Right ventricle myocardium inferior (tissue), 1 donor: Measurements from ENCODE around the gene LAMTOR4. TPM values are rescaled to one million over a fixed set of nuclear protein-coding genes. Genes with fewer than 3 reads are reported as not detected.
"Not testable (repeated sequence)": the region's sequence is repeated elsewhere in the genome, so short reads cannot be mapped to it uniquely, and the experiment has no call there.

Experiments
- ATAC-seq: fragments of 200-7000 bp; cut with Tn5 transposase; one replicate; pipeline ENCODE4 v1.9.1; 2020; ENCODE audit warnings: mild to moderate bottlenecking, moderate library complexity
- DNase-seq: peaks from one replicate; pipeline ENCODE4 v3.0.0; 2021; ENCODE audit errors: missing footprints
- intact Hi-C: fragments of 100-400 bp; cut with DNase I; formaldehyde crosslinking; loops from one replicate; pipeline ENCODE4 v1.11.0; 2022
- microRNA-seq: library from miRNA; unstranded; fragments of <30 nt; microRNA quantifications from one replicate; pipeline ENCODE4 v1.2.0, GENCODE V29; 2020
- total RNA-seq: library from RNA; stranded (reverse); fragmentation: NEBNext Ultra II Directional; extraction: Animal tissue kit (Norgen Biotek cat#: 25700); gene quantifications from one replicate; pipeline ENCODE4 v1.2.1, GENCODE V29; 2021
- donor health status: DM: no; HTN: yes; CAD: no; lungs with severe emphysema.

LAMTOR4 gene
- total RNA-seq, 1 donor from 2014 or later, result 99.4 TPM

DNA sequence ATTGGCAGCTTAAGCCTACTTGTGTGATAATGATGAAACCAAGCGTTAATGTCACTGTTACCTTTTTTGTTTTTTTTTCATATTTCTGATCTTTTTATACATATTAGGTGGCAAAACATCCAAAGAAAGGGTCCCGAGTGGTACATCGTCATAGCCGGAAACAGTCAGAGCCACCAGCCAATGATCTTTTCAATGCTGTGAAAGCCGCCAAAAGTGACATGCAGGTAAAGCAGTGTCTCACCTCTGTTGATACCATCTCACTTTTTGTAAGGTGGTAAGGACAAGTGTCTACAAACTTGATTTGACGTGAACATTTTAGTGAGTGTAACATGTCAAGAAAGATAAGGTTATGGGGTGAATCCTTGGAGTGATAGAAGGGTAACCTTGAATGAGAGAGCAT, 33.9 kb downstream of the LAMTOR4 start:
- DNase-seq, intact Hi-C loops, ATAC-seq: not testable (repeated sequence)

DNA sequence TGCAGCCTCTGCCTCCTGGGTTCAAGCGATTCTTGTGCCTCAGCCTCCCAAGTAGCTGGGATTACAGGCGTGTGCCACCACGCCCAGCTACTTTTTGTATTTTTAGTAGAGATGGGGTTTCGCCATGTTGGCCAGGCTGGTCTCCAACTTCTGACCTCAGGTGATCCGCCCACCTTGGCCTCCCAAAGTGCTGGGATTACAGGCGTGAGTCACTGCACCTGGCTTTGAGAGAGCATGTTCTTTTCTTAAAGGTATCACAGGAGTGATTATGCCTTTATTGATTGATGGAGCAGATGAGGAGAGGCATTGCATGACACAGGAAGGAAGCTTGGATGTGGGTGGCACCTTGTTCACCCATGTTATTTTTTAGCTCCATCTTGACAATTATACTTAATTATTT, 34.4 kb downstream of the LAMTOR4 start:
- intact Hi-C loops, ATAC-seq, DNase-seq: not testable (repeated sequence)

DNA sequence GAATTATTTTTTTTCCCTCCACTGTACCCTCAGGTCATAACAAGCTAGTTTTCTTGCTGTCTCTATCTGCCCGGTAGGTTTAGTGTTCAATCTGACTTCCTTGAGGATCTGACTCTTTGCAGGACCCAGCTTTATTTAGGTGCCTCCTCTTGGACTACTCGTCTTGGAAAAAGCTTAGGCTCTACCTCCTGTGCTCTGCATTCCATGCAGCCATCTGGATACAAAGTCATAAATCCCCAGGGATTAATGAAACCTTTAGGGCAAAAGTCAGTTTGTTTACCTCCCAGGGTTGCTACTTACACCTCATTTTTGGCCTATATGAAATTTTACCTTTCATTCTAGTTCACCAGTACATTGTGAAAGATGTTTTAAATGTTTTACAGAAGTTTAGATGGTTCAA, 37.0 kb downstream of the LAMTOR4 start:
- ATAC-seq (no peak), DNase-seq (no peak)
- intact Hi-C loops, result no loop called here

DNA sequence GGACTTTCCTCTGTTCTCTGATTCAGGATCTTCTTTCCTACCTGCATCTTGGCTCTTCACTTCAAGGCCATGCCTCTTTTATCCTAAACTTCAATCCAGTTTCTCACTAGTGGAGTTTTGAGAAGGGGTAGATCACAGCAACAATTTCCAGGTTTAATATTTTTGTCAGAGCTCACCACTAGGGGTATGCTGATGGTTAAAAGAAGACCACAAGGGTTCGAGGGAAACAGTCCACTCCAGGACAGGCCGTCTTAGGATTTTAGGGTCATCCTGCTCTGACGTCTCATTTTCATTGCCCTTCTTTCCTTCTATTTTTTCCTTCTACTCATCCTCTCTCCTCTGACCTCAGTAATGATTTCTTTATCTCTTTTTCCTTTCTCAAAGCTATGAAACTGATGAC, 40.3 kb downstream of the LAMTOR4 start:
- ATAC-seq, result no peak
- DNase-seq, result no peak
- intact Hi-C loops, result no loop called here

DNA sequence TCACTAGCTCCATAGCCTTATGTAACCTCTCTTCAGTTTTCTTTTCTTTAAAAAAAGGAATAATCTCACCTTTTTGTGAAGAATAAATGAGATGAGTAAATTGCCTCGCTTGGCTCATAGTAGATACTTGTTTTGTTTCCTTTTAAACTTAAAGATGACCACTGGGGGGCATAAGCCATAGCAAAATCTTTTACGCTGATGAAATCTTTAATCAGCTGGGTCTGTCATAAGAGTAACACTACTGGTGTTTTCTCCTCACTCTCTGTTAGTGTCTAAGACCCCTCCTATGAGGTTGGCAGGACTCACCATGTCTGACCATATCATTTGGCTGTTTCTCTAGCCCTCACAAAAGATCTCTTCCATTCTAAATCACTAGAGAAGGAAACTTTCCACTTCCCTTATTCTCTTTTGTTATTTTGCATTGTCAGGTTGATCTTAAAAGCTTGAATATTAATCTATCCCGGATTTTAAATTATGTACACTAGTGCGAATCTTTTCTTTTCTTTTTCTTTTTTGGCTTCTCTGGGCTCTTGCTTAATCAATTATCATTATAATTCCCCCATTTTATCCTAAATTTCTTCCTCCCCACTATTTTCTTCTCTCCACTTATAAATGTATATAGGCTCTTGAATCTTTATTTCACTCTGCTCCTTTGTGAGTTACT, 41.5 kb downstream of the LAMTOR4 start:
- no peak for ATAC-seq
- intact Hi-C loops, result no loop called here
- no peak for DNase-seq

DNA sequence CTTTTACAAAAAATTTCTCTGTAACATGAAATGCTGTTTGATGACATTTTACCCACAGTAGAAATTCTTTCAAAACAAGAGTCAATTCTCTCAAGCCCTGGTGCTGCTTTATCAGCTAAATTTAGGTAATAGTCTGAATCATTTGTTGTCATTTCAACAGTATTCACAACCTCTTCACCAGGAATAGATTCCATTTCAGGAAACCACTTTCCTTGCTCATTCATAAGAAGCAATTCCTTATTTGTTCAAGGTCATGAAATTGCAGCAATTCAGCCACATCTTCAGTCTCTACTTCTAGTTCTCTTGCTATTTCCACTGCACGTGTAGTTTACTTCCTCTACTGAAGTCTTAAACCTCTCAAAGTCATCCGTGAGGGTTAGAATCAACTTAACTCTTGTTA, 43.1 kb downstream of the LAMTOR4 start:
- intact Hi-C loops, result no loop called here
- ATAC-seq (no peak), DNase-seq (no peak)

DNA sequence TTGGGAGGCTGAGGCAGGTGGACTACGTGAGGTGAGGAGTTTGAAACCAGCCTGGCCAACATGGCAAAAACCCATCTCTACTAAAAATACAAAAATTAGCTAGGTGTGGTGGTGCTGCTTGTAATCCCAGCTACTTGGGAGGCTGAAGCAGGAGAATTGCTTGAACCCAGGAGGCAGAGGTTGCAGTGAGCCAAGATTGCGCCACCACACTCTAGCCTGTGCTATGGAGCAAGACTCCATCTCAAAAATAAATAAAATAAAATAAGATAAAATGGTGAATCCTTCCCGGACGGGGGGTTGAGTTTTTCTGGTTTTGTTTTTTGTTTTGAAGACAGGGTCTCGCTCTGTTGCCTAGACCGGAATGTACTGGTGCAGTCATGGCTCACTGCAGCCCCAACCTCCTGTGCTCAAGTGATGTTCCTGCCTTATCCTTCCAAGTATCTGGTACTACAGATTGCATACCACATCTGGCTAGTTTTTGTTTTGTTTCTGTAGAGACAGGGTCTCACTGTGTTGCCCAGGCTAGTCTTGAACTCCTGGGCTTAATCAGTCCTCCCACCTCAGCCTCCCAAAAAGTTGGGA, 43.7 kb downstream of the LAMTOR4 start:
- intact Hi-C loops, ATAC-seq, DNase-seq: not testable (repeated sequence)

DNA sequence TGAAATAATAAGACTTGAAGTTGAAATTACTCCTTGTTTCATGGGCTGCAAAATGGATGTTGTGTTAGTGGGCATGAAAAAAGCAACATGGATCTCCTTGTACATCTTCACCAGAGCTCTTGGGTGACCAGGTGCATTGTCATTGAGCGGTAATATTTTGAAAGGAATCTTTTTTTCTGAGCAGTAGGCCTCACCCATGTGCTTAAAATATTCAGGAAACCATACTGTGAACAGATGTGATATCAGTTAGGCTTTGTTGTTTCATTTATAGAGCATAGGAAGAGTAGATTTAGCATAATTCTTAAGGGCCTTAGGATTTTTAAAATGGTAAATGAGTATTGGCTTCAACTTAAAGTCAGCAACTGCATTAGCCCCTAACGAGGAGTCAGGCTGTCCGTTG, 44.3 kb downstream of the LAMTOR4 start:
- DNase-seq, result no peak
- intact Hi-C loops, result no loop called here
- no peak for ATAC-seq

DNA sequence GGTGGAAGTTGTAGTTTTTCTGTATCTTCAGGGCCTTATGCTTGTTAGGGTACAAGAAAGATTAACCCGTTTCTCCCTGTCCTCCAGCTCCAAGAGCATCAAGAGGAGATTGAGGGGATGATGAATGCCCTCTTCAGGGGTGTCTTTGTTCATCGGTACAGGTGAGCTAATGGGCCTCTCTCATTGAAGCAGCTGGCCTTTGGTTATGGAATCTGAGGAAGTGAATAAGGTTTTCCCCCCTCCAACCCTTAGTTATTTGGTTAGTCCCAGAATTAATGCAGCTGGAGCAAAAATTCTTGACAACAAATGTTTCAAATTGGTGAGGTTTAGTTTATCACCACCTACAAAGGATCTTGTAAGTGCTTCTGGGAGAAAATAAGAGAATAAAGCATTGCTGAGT, 46.5 kb downstream of the LAMTOR4 start:
- ATAC-seq (no peak), DNase-seq (no peak)
- intact Hi-C loops, result no loop called here

DNA sequence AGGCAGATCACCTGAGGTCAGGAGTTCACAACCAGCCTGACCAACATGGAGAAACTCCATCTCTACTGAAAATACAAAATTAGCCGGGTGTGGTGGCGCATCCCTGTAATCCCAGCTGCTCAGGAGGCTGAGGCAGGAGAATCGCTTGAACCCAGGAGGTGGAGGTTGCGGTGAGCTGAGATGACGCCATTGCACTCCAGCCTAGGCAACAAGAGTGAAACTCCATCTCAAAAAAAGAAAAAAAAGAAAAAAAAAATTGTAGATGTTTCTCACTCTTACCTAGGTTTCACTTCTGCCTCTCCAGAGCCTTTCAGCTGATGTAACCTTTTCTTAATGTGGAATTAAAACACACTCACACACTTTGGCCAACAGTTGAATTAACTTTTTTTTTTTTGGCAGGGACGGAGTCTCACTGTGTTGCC, 47.2 kb downstream of the LAMTOR4 start:
- ATAC-seq, intact Hi-C loops, DNase-seq: not testable (repeated sequence)

DNA sequence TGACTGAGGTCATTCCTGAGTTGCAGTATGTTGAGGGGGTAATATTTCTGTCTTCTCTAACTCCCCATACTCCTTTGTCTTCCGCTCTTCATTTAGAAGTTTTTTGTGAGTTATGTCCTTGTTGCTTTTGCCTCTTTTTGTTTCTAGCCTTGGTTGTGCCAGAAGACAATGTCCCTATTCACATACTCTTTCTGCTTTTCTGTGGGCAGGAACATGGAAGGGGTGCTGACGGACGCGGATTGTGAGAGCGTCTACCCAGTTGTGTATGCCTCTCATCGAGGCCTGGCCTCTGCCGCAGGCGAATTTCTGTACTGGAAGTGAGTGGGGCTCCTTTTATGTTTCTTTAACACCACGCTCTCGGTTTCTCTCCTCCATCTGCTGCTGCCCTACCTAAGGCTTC, 49.5 kb downstream of the LAMTOR4 start:
- ATAC-seq (no peak), DNase-seq (no peak)
- intact Hi-C loops, result no loop called here

DNA sequence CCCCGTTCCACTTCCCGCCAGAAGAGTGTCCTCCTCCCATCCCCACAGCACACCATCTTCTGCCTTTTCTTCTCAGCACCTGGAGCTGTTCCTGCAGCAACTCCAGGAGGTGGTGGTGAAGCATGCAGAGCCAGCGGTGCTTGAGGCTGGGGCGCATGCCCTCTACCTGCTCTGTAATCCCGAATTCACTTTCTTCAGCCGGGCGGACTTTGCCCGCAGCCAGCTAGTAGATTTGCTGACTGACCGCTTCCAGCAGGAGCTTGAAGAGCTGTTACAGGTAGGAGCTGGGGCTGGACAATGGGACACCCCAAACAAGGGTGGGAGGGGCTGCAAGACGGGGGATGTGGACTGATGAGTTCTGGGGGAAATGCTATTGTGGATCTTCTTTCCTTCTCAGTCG, 52.0 kb downstream of the LAMTOR4 start:
- DNase-seq, result no peak
- intact Hi-C loops, result no loop called here
- ATAC-seq, result no peak

Small RNA genes within 50 kb of the gene (microRNA-seq; reads per million reads assigned to microRNA genes)
- gene MIR4658, result not detected

Other genes starting within 250 kb of the LAMTOR4 start
- 6.2 TPM for gene TRIM4, start 229.4 kb upstream of the LAMTOR4 start, total RNA-seq
- 0.30 TPM for gene GJC3, start 219.3 kb upstream of the LAMTOR4 start, total RNA-seq
- gene AZGP1, start 172.9 kb upstream of the LAMTOR4 start, total RNA-seq, result 94.1 TPM
- 36.1 TPM for gene ZKSCAN1, start 133.3 kb upstream of the LAMTOR4 start, total RNA-seq
- 9.4 TPM for gene ZSCAN21, start 99.1 kb upstream of the LAMTOR4 start, total RNA-seq
- gene ZNF3, start 67.2 kb upstream of the LAMTOR4 start, total RNA-seq, result 14.6 TPM
- gene COPS6, start 59.9 kb upstream of the LAMTOR4 start, total RNA-seq, result 117 TPM
- 25.4 TPM for gene MCM7, start 47.5 kb upstream of the LAMTOR4 start, total RNA-seq
- gene AP4M1, start 47.3 kb upstream of the LAMTOR4 start, total RNA-seq, result 10.1 TPM
- gene TAF6, start 29.6 kb upstream of the LAMTOR4 start, total RNA-seq, result 29.3 TPM
- gene CNPY4, start 29.3 kb upstream of the LAMTOR4 start, total RNA-seq, result 10.6 TPM
- 2.1 TPM for gene MBLAC1, start 22.0 kb upstream of the LAMTOR4 start, total RNA-seq
- gene TRAPPC14, start 9.8 kb downstream of the LAMTOR4 start, total RNA-seq, result 7.1 TPM
- gene GAL3ST4, start 19.7 kb downstream of the LAMTOR4 start, total RNA-seq, result 3.1 TPM
- 0.32 TPM for gene GPC2, start 28.5 kb downstream of the LAMTOR4 start, total RNA-seq
- gene STAG3, start 29.0 kb downstream of the LAMTOR4 start, total RNA-seq, result 0.51 TPM
- not detected for gene PVRIG, start 71.0 kb downstream of the LAMTOR4 start, total RNA-seq
- gene SPDYE3, start 158.8 kb downstream of the LAMTOR4 start, total RNA-seq, result not detected
- gene PILRB, start 209.2 kb downstream of the LAMTOR4 start, total RNA-seq, result 9.2 TPM
- gene PILRA, start 224.6 kb downstream of the LAMTOR4 start, total RNA-seq, result 3.8 TPM